ENCODE results near the gene ZSCAN21. TPM values are rescaled to one million over a fixed set of nuclear protein-coding genes. Genes with fewer than 3 reads are reported as not detected.
"Not testable (repeated sequence)": the region's sequence is repeated elsewhere in the genome, so short reads cannot be mapped to it uniquely, and the experiment has no call there.

Gene ZSCAN21
- total and polyA plus RNA-seq, 12 donors, result 5.4 to 10.0 (median 6.9) TPM

DNA sequence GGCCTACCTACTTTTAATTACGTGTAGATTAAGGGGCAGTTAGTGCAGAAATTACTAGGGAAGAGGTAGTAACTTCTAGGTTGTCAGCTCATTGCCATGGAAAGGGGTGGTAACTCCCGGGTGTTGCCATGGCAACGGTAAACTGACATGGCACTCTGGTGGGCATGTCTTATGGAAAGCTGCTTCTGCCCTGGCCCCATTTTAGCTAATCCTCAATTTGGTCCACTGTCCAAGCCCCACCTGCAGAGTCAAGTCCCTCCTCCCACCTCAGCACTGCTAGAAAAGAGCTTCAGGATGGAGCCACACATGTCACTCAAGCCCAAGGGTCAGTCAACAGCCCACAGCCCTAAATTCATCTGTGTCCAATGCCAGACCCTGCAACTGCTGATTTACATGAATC, 41.7 kb upstream of the ZSCAN21 start:
- Histone ChIP-seq H3K4me1 (no peaks in the 10 kb centered on the region), H3K27me3 (no peaks in the 10 kb centered on the region), H3K9me3 (no peaks in the 10 kb centered on the region), H3K36me3 (no peaks in the 10 kb centered on the region), H3K27ac (no peak overlapping the region), H3K4me3 (no peak overlapping the region)
- intact Hi-C loops (cut with DNase I), result no loop called here
- TF ChIP-seq, protein P1, sequence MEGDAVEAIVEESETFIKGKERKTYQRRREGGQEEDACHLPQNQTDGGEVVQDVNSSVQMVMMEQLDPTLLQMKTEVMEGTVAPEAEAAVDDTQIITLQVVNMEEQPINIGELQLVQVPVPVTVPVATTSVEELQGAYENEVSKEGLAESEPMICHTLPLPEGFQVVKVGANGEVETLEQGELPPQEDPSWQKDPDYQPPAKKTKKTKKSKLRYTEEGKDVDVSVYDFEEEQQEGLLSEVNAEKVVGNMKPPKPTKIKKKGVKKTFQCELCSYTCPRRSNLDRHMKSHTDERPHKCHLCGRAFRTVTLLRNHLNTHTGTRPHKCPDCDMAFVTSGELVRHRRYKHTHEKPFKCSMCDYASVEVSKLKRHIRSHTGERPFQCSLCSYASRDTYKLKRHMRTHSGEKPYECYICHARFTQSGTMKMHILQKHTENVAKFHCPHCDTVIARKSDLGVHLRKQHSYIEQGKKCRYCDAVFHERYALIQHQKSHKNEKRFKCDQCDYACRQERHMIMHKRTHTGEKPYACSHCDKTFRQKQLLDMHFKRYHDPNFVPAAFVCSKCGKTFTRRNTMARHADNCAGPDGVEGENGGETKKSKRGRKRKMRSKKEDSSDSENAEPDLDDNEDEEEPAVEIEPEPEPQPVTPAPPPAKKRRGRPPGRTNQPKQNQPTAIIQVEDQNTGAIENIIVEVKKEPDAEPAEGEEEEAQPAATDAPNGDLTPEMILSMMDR (IDR thresholded peaks at IDR 0.05), result no peak
- 88 to 91% methylated on average over 3 of the region's 3 CpGs for WGBS, 2 donors
- DNase-seq, result no peak
- no peak for ATAC-seq

DNA sequence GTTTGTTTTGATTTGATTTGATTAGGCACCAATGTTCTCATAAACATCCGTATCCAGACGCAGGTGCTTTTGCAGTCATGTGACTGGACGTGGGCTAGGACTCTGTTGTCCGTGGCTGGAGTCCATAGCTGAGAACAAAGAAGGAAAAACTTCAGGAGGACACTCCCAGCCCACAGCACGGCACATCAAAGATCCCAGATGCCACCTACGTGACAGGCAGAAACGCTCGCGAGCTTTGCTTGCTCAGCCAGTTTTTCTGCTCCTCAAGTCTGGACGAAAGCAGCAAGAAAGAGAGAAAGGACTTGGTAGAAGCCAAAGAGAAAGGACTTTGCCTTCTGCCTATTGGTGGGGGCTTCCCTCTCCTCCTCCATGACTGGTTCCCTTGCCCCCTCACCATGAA, 41.0 kb upstream of the ZSCAN21 start:
- Histone ChIP-seq H3K9me3 (no peaks in the 10 kb centered on the region), H3K4me1 (no peaks in the 10 kb centered on the region), H3K27me3 (no peaks in the 10 kb centered on the region), H3K27ac (no peak overlapping the region), H3K36me3 (no peaks in the 10 kb centered on the region), H3K4me3 (no peak overlapping the region)
- DNase-seq (no peak), ATAC-seq (no peak)
- 68 to 80% methylated on average over 10 of the region's 10 CpGs for WGBS, 2 donors
- TF ChIP-seq, protein P1 (IDR thresholded peaks at IDR 0.05), result no peak
- intact Hi-C loops (cut with DNase I), result no loop called here

DNA sequence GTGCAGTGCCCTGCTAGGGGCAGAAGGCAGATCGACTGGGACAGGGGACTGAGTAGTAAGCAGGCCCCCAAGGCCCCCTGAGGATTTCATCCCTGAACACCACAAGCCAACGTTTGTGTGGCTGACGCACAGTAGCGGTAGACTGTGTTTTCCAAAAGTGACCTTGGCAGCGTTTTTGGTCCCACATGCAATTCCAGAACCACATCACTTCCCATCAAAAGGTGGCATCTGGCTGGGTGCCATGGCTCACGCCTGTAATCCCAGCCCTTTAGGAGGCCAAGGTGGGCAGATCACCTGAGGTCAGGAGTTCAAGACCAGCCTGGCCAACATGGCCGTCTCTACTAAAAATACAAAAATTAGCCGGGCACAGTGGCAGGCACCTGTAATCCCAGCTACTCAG, 39.6 kb upstream of the ZSCAN21 start:
- H3K9me3 ChIP-seq; H3K27ac ChIP-seq; H3K4me3 ChIP-seq; ATAC-seq; H3K4me1 ChIP-seq; H3K36me3 ChIP-seq; intact Hi-C loops (cut with DNase I); DNase-seq; H3K27me3 ChIP-seq: not testable (repeated sequence)
- WGBS, 2 donors, result 83% methylated on average over 8 of the region's 8 CpGs

DNA sequence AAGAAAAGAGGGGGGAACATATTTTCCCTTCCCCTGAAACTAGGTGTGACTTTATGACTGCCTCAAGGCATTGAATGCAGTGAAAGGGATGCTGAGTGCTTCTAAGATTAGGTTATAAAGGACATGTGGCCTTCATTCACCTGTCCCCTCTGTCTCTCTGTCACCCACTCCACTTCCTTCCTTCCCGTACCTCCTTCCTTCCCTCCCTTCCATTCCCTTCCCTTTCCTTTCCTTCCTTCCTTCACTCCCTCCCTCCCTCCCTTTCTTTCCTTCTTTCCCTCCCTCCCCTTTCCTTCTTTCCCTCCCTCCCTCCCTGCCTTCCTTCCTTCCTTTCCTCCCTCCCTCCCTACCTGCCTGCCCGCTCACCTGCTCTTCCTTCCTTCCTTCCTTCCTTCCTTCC, 38.7 kb upstream of the ZSCAN21 start:
- Histone ChIP-seq H3K4me3 (no peak overlapping the region), H3K36me3 (no peaks in the 10 kb centered on the region), H3K27ac (no peak overlapping the region), H3K9me3 (no peaks in the 10 kb centered on the region), H3K27me3 (no peaks in the 10 kb centered on the region), H3K4me1 (peaks cover 0 to 9% (median 5%) of the 10 kb centered on the region in 9 donors)
- intact Hi-C loops (cut with DNase I), result no loop called here
- WGBS, 2 donors, result 49 to 54% methylated on average over 2 of the region's 2 CpGs
- ATAC-seq, result no peak
- no peak for DNase-seq
- TF ChIP-seq, protein P1 (IDR thresholded peaks at IDR 0.05), result no peak

DNA sequence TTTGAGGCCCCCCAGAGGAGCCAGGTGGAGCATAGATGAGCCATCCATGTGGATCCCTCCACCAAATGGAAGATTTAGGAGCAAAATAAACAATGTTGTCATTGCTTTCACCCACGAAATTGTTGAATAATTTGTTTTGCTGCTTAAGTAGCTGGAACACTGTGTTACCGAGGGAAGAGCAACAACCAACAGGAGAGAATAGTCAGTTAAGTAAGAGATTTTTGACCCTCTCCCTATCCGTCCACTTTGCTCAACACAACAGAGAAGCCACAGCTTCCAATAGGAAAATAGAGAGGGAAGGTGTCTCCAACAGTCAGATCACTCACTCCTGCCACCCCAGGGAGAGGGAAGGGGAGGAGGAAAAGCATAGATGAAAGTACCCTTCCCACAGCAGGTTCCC, 38.1 kb upstream of the ZSCAN21 start:
- Histone ChIP-seq H3K9me3 (no peaks in the 10 kb centered on the region), H3K4me1 (peaks cover 0 to 15% (median 9%) of the 10 kb centered on the region in 9 donors), H3K27me3 (no peaks in the 10 kb centered on the region), H3K27ac (no peak overlapping the region), H3K4me3 (no peak overlapping the region), H3K36me3 (no peaks in the 10 kb centered on the region)
- ATAC-seq (no peak), DNase-seq (no peak)
- intact Hi-C loops (cut with DNase I), result no loop called here
- TF ChIP-seq, protein P1 (IDR thresholded peaks at IDR 0.05), result no peak
- 70 to 71% methylated on average over 3 of the region's 3 CpGs for WGBS, 2 donors

DNA sequence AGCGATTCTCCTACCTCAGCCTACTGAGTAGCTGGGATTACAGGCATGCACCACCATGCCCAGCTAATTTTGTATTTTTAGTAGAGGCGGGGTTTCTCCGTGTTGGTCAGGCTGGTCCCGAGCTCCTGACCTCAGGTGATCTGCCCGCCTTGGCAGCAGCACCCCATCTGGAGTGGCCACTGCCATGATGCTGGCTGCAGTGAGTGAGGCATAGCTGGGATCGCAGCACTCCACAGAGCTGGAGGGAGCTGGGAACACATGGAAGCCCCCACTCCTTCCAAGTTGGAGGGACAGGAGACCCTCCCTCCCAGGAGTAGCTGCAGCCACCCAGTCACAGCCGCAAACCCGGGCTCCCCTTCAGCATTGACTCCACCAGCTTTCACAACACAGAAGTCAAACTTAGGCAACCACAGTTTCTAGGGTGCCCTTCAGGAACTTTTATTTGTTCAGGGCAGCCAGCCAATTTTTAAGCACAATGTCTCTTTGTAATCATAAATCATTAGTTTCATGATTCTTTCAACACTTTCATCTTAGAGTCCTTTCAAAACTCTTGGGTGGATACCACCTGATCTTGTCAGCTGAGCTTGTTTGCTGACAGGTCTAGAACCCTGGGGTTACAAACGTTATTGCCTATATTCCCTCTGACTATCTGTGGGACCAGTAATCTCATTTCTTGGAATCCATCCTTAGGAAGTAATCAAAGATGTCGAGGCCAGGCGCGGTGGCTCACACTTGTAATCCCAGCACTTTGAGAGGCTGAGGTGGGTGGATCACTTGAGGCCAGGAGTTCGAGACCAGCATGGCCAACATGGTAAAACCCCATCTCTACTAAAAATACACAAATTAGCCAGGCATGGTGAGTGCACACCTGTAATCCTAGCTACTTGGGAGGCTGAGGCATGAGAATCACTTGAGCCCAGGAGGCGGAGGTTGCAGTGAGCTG, 36.9 kb upstream of the ZSCAN21 start:
- not testable (repeated sequence) for H3K36me3 ChIP-seq, H3K9me3 ChIP-seq, H3K27me3 ChIP-seq, ATAC-seq, H3K4me3 ChIP-seq, H3K27ac ChIP-seq, DNase-seq
- intact Hi-C loops (cut with DNase I), result loop anchor here in 1 of 10 donors (2.0 kb wide), 1 partner anchor 46 kb away; no protein-coding TSS in a partner anchor
- H3K4me1 ChIP-seq, result peaks cover 0 to 26% (median 20%) of the 10 kb centered on the region in 9 donors
- 74 to 79% methylated on average over 14 of the region's 14 CpGs for WGBS, 2 donors
